Measurements from ENCODE around the gene AGO3.

DNA sequence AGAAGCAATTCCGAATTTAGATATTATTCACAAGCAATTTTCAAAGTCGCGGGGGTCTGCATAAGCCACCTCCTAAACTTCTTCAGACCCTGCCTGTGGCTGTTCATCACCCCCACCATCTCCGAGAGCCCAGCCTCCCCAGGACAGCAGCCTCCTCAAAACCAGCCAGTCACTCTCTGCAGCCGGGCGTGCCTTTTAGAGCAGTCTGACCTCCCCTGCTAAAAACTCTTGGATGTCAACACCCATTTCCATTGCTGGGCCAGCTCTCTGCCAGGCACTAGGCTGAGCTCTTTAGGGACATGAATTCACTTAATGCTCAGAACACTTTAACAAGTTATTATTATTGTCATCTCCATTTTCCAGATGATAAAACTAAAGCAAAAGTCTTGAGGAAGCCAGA is 169.5 kb downstream of the AGO3 start:
- TF ChIP-seq CTCF (conservative IDR thresholded peaks at IDR 0.05; ENCODE audit: low read depth in 2 of 2), result no peak
- no peak for TF ChIP-seq JUNB (IDR thresholded peaks at IDR 0.05; ENCODE audit: unreplicated experiment)
- TF ChIP-seq EZH2 (IDR thresholded peaks at IDR 0.05; ENCODE audit: low read depth, unreplicated experiment), result no peak
- no peak for TF ChIP-seq POLR2AphosphoS5 (IDR thresholded peaks at IDR 0.05; ENCODE audit: low read depth)
- no peak for TF ChIP-seq CREB1 (CRISPR knock-in tag; IDR thresholded peaks at IDR 0.05; ENCODE audit: low read depth)
- no peak for TF ChIP-seq EZH2phosphoT487 (IDR thresholded peaks at IDR 0.05; ENCODE audit: unreplicated experiment)
